Ovary (tissue), 9 donors: ENCODE results near the gene FBXL13. TPM values are rescaled to one million over a fixed set of nuclear protein-coding genes. Genes with fewer than 3 reads are reported as not detected.
"Not testable (repeated sequence)": the region's sequence is repeated elsewhere in the genome, so short reads cannot be mapped to it uniquely, and the experiment has no call there.

Experiments
- DNase-seq, 5 donors: peaks; one replicate each; pipeline ENCODE4 v3.0.0-alpha.2; 2019 to 2020
- H3K27ac ChIP-seq, 2 donors: fragments of 200-600 bp; one replicate each; pipeline versions ENCODE4 v1.5.1 to v1.8.0; 2019 to 2022
- H3K27me3 ChIP-seq: fragments of 200-600 bp; one replicate; pipeline ENCODE4 v1.8.0; 2022
- H3K36me3 ChIP-seq: fragments of 200-600 bp; sonication (generic); one replicate; pipeline ENCODE4 v1.5.1; 2019
- H3K4me1 ChIP-seq: one replicate; pipeline ENCODE4 v1.8.1; 2013; ENCODE audit warnings: mild to moderate bottlenecking, moderate library complexity; ENCODE audit not compliant: insufficient read depth
- H3K4me3 ChIP-seq: fragments of 200-600 bp; sonication (generic); one replicate; pipeline ENCODE4 v1.5.1; 2017
- H3K9me3 ChIP-seq, 2 donors: fragments of 200-600 bp in 1 of 2; sonication (generic) in 1 of 2; one replicate each; pipeline versions ENCODE4 v1.5.1 to v1.8.1; 2013 to 2019; ENCODE audit warnings: mild to moderate bottlenecking in 1 of 2, moderate library complexity in 1 of 2
- EP300 ChIP-seq: sonication (generic); formaldehyde crosslinking; IDR thresholded peaks from one replicate; pipeline ENCODE4 v1.6.1; 2017; ENCODE audit warnings: antibody characterized with exemption
- POLR2A ChIP-seq: fragments of 450-650 bp; IDR thresholded peaks from one replicate; pipeline ENCODE4 v1.6.1; 2017; ENCODE audit warnings: antibody characterized with exemption, mild to moderate bottlenecking, moderate library complexity
- WGBS, 3 donors: extraction: QIAGEN DNeasy Blood & Tissue Kit in 1 of 3; methylation state at CpG; one replicate each; pipeline versions ENCODE4 v1.1.5 to v1.1.7; 2013 to 2017; 5-methylcytosine and 5-hydroxymethylcytosine counted together
- intact Hi-C, 4 donors: fragments of 100-400 bp; cut with DNase I; formaldehyde crosslinking; loops; one replicate each; pipeline versions ENCODE4 v1.11.0 to v1.15.1; 2022 to 2023
- polyA plus RNA-seq, 2 donors: library from polyadenylated mRNA; stranded (reverse); fragments of 200-250 nt in 1 of 2; fragments of 350-450 nt in 1 of 2; fragmentation: Illumina TruSeq in 1 of 2; extraction: RNeasy Lipid Tissue Mini Kit (QIAGEN cat#74804) in 1 of 2; gene quantifications; one replicate each; pipeline ENCODE4 v1.2.3, GENCODE V29; 2013 to 2014
- total RNA-seq, 7 donors: library from RNA; depleted of rRNA in 2 of 7; stranded (reverse); fragments of >200 nt in 2 of 7; fragmentation: NEBNext Ultra II Directional in 3 of 7; extraction: Animal tissue kit (Norgen Biotek cat#: 25700) in 3 of 7; gene quantifications; one replicate each; pipeline versions ENCODE4 v1.1.0 to v1.2.4, GENCODE V29; 2016 to 2023
- TF ChIP-seq, protein P1 (sequence below), 3 donors: fragments of 450-650 bp in 2 of 3; fragments of 200-600 bp in 1 of 3; IDR thresholded peaks; one replicate each; pipeline versions ENCODE4 v1.5.1 to v1.8.0; 2016 to 2022; ENCODE audit warnings: antibody characterized with exemption in 3 of 3, mild to moderate bottlenecking in 1 of 3
- donor health status: DM: no; HTN: no; CAD: no; lungs with moderate emphysema.
- donor health status: DM: no; HTN: no; CAD: no.
- donor health status: Bipolar disorder and iron deficiency.
- donor health status: DM: yes; HTN: yes; CAD: no.
- donor health status: DM: no; HTN: no; CAD: no.
- donor health status: DM: yes; HTN: yes; CAD: no.

The FBXL13 gene
- total and polyA plus RNA-seq, 9 donors: 1.1 to 13.3 (median 6.0) TPM

DNA sequence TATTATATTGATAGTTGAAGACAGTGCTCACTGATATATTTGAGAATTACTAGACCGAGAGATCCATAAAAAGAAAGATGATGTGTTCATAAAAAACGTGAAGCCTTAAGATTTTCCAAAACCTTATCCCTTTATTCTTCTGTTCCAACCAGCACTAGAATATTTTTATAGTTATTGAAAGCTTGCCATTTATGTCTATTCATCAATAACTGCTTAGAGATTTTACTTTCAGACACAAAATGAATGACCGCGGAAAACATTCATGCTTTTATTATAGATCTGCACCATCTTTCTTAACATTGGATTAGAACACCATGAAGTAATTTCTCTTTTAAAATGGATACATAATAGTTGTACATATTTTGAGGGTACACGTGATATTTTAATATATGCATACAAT is 77.6 kb downstream of the FBXL13 start:
- Histone ChIP-seq H3K4me3 (no peak overlapping the region), H3K27me3 (no peaks in the 10 kb centered on the region), H3K27ac (no peak overlapping the region), H3K4me1 (peaks cover 10% of the 10 kb centered on the region), H3K36me3 (no peaks in the 10 kb centered on the region), H3K9me3 (no peaks in the 10 kb centered on the region)
- WGBS, 3 donors: 89 to 96% (median 94%) methylated on average over 5 of the region's 5 CpGs
- DNase-seq: no peak
- TF ChIP-seq EP300: no peak
- TF ChIP-seq, protein P1, sequence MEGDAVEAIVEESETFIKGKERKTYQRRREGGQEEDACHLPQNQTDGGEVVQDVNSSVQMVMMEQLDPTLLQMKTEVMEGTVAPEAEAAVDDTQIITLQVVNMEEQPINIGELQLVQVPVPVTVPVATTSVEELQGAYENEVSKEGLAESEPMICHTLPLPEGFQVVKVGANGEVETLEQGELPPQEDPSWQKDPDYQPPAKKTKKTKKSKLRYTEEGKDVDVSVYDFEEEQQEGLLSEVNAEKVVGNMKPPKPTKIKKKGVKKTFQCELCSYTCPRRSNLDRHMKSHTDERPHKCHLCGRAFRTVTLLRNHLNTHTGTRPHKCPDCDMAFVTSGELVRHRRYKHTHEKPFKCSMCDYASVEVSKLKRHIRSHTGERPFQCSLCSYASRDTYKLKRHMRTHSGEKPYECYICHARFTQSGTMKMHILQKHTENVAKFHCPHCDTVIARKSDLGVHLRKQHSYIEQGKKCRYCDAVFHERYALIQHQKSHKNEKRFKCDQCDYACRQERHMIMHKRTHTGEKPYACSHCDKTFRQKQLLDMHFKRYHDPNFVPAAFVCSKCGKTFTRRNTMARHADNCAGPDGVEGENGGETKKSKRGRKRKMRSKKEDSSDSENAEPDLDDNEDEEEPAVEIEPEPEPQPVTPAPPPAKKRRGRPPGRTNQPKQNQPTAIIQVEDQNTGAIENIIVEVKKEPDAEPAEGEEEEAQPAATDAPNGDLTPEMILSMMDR (IDR thresholded peaks at IDR 0.05): no peak
- TF ChIP-seq POLR2A: no peak
- intact Hi-C loops: loop anchor here in 1 of 4 donors (10.0 kb wide), 1 partner anchor 62 kb away; no protein-coding TSS in a partner anchor

DNA sequence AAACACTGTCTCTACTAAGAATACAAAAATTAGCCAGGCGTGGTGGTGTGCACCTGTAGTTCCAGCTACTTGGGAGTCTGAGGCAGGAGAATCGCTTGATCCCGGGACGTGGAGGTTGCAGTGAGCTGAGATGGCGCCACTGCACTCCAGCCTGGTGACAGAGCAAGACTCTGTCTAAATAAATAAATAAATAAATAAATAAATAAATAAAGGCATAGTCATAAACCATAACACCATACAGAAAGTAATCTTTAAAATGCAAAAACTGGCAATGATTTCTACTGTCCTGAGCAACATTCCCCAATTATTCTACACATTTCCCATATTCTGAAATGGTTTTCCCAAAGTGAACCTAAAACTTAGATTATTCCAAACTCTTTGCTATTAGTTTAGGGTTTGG is 79.0 kb downstream of the FBXL13 start:
- not testable (repeated sequence) for DNase-seq, H3K36me3 ChIP-seq, H3K27me3 ChIP-seq, H3K9me3 ChIP-seq, H3K27ac ChIP-seq, H3K4me3 ChIP-seq
- 89 to 99% (median 97%) methylated on average over 5 of the region's 5 CpGs for WGBS, 3 donors
- peaks cover 14% of the 10 kb centered on the region for H3K4me1 ChIP-seq
- intact Hi-C loops: loop anchor here in 1 of 4 donors (10.0 kb wide), 1 partner anchor 61 kb away; no protein-coding TSS in a partner anchor

DNA sequence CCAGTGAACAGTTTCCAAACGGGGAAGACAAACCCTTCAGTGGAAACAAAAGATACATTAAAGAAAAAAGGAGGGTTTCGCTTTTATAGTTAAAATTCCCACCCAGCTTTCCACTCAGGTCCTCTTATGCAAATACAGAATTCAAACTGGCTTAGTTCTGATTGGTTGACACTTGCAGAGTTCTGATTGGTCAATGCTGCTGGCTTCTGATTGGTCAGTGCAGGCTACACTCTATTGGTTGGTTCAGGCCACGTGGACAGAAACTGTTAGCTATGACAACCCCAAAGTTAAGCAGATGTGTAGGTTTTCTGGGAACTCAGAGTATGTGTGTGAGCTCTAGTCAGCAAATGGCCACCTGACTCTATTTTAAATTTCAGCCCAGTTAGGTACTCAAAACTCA is 80.0 kb downstream of the FBXL13 start:
- Histone ChIP-seq H3K4me1 (peaks cover 16% of the 10 kb centered on the region), H3K4me3 (no peak overlapping the region), H3K27me3 (no peaks in the 10 kb centered on the region), H3K9me3 (no peaks in the 10 kb centered on the region), H3K27ac (peak overlapping the region in 1 of 2 donors; percentile 77), H3K36me3 (no peaks in the 10 kb centered on the region)
- 64 to 74% (median 65%) methylated on average over 3 of the region's 3 CpGs for WGBS, 3 donors
- no peak for DNase-seq
- TF ChIP-seq, protein P1 (IDR thresholded peaks at IDR 0.05): no peak
- no peak for TF ChIP-seq EP300
- no peak for TF ChIP-seq POLR2A
- intact Hi-C loops: loop anchor here in 2 of 4 donors (5.0 to 10.0 kb wide), 2 partner anchors 60 to 62 kb away; no protein-coding TSS in a partner anchor

- DNase-seq: no peak
- Histone ChIP-seq H3K4me3 (no peak overlapping the region), H3K27me3 (no peaks in the 10 kb centered on the region), H3K4me1 (peaks cover 22% of the 10 kb centered on the region), H3K9me3 (no peaks in the 10 kb centered on the region), H3K36me3 (no peaks in the 10 kb centered on the region), H3K27ac (peak overlapping the region in 1 of 2 donors; percentile 77)
- WGBS, 3 donors: 0 to 7% (median 1%) methylated on average over 1 of the region's 1 CpG
- intact Hi-C loops: loop anchor here in 2 of 4 donors (5.0 to 10.0 kb wide), 2 partner anchors 59 to 61 kb away; no protein-coding TSS in a partner anchor
- no peak for TF ChIP-seq EP300
- no peak for TF ChIP-seq POLR2A
- TF ChIP-seq, protein P1 (IDR thresholded peaks at IDR 0.05): no peak
Observed at GRCh38 chr7:102993718-102994029, 80.9 kb downstream of the FBXL13 start.

- Histone ChIP-seq H3K36me3 (no peaks in the 10 kb centered on the region), H3K9me3 (no peaks in the 10 kb centered on the region), H3K27me3 (no peaks in the 10 kb centered on the region), H3K27ac (peak overlapping the region; percentile 25 to 77), H3K4me1 (peaks cover 25% of the 10 kb centered on the region), H3K4me3 (no peak overlapping the region)
- DNase-seq: peak in 2 of 5 donors; percentile 39 to 69
- WGBS, 3 donors: 1 to 4% (median 1%) methylated on average over 2 of the region's 2 CpGs
- no peak for TF ChIP-seq POLR2A
- no peak for TF ChIP-seq EP300
- TF ChIP-seq, protein P1 (IDR thresholded peaks at IDR 0.05): no peak
- intact Hi-C loops: loop anchor here in 2 of 4 donors (5.0 to 10.0 kb wide), 2 partner anchors 58 to 61 kb away; no protein-coding TSS in a partner anchor
Observed at GRCh38 chr7:102992938-102993717, 81.5 kb downstream of the FBXL13 start.
